T1000 (cell line): ENCODE data around the gene HAUS3.
"Not testable (repeated sequence)": the region's sequence is repeated elsewhere in the genome, so short reads cannot be mapped to it uniquely, and the experiment has no call there.

Experiments
- DNase-seq: peaks from one replicate; lab custom pipeline; 2025; ENCODE audit warnings: mixed read lengths; lab: John Stamatoyannopoulos, UW

HAUS3 gene

GRCh38 chr4:2251795-2252529, 10.0 kb upstream of the HAUS3 start:
- no peak for DNase-seq

- DNase-seq: no peak
These were observed 9.3 kb upstream of the HAUS3 start for GRCh38 chr4:2251073-2251794.

GRCh38 chr4:2250357-2251072, 8.6 kb upstream of the HAUS3 start:
- no peak for DNase-seq

GRCh38 chr4:2249526-2250356, 7.8 kb upstream of the HAUS3 start:
- no peak for DNase-seq

- no peak for DNase-seq
These were observed 6.9 kb upstream of the HAUS3 start for GRCh38 chr4:2248821-2249261.

- DNase-seq: no peak
These were observed 6.3 kb upstream of the HAUS3 start for GRCh38 chr4:2248044-2248780.

- DNase-seq: no peak
These were observed 5.5 kb upstream of the HAUS3 start for GRCh38 chr4:2247128-2248043.

GRCh38 chr4:2246384-2247127, 4.6 kb upstream of the HAUS3 start:
- no peak for DNase-seq

GRCh38 chr4:2245787-2246275, 3.9 kb upstream of the HAUS3 start:
- no peak for DNase-seq

- no peak for DNase-seq
These were observed 3.3 kb upstream of the HAUS3 start for GRCh38 chr4:2245057-2245786.

GRCh38 chr4:2243681-2244380, 1.9 kb upstream of the HAUS3 start:
- no peak for DNase-seq

GRCh38 chr4:2241003-2241402, 918 bp downstream of the HAUS3 start:
- no peak for DNase-seq

- no peak for DNase-seq
These were observed 4.8 kb downstream of the HAUS3 start for GRCh38 chr4:2236944-2237666.

- no peak for DNase-seq
These were observed 10.8 kb downstream of the HAUS3 start for GRCh38 chr4:2231082-2231481.

GRCh38 chr4:2226261-2226660, 15.7 kb downstream of the HAUS3 start:
- DNase-seq: no peak

- DNase-seq: no peak
These were observed 19.1 kb downstream of the HAUS3 start for GRCh38 chr4:2222838-2223237.

GRCh38 chr4:2221378-2221777, 20.5 kb downstream of the HAUS3 start:
- not testable (repeated sequence) for DNase-seq
